Gastrocnemius medialis (tissue), 4 donors: ENCODE results near the gene IQCE. TPM values are rescaled to one million over a fixed set of nuclear protein-coding genes. Genes with fewer than 3 reads are reported as not detected.

Experiments used
- ATAC-seq, 2 donors: fragments of 150-250 bp; one replicate each; pipeline ENCODE4 v1.9.1; 2016
- DNase-seq, 2 donors: peaks; one replicate each; pipeline ENCODE4 v3.0.0-alpha.2; 2019
- H3K27ac ChIP-seq, 4 donors: fragments of 200-600 bp; sonication (generic); 1 replicate in 1 of 4; 2 replicates in 3 of 4; pipeline ENCODE4 v1.5.1; 2016 to 2018; ENCODE audit warnings: mild to moderate bottlenecking in 2 of 4, moderate library complexity in 1 of 4
- H3K27me3 ChIP-seq, 3 donors: fragments of 200-600 bp; sonication (generic) in 2 of 3; 1 replicate in 1 of 3; 2 replicates in 2 of 3; pipeline versions ENCODE4 v1.5.1 to v1.6.0; 2016 to 2019; ENCODE audit warnings: mild to moderate bottlenecking in 1 of 3, moderate library complexity in 1 of 3
- H3K36me3 ChIP-seq, 2 donors: fragments of 200-600 bp; sonication (generic) in 1 of 2; one replicate each; pipeline ENCODE4 v1.5.1; 2017 to 2018
- H3K4me1 ChIP-seq, 2 donors: fragments of 200-600 bp; sonication (generic) in 1 of 2; one replicate each; pipeline ENCODE4 v1.5.1; 2016 to 2017; ENCODE audit warnings: mild to moderate bottlenecking in 2 of 2
- H3K4me3 ChIP-seq, 4 donors: fragments of 200-600 bp; sonication (generic) in 3 of 4; 1 replicate in 1 of 4; 2 replicates in 3 of 4; pipeline ENCODE4 v1.5.1; 2016 to 2019; ENCODE audit warnings: mild to moderate bottlenecking in 2 of 4
- H3K9me3 ChIP-seq, 3 donors: fragments of 200-600 bp; sonication (generic) in 2 of 3; 1 replicate in 1 of 3; 2 replicates in 2 of 3; pipeline ENCODE4 v1.5.1; 2016 to 2019
- CTCF ChIP-seq, 5 experiments: fragments of 450-650 bp in 3 of 5; fragments of 200-600 bp in 2 of 5; sonication (generic) in 2 of 5; IDR thresholded peaks in 4 of 5; conservative IDR thresholded peaks in 1 of 5; 1 replicate in 4 of 5; 2 replicates in 1 of 5; pipeline ENCODE4 v1.5.1; 2016 to 2019; ENCODE audit warnings: antibody characterized with exemption in 5 of 5, mild to moderate bottlenecking in 3 of 5, moderate library complexity in 3 of 5
- POLR2A ChIP-seq, 2 donors: fragments of 450-650 bp; IDR thresholded peaks; one replicate each; pipeline ENCODE4 v1.6.1; 2017; ENCODE audit warnings: antibody characterized with exemption in 2 of 2, mild to moderate bottlenecking in 2 of 2, moderate library complexity in 2 of 2
- in situ Hi-C, 4 donors: fragments of 200-750 bp; cut with MboI; loops; one replicate each; pipeline versions ENCODE4 v1.15.0 to v1.8.0; 2017; ENCODE audit warnings: low sequenced_read_pairs in 4 of 4
- intact Hi-C: fragments of 100-400 bp; cut with DNase I; formaldehyde crosslinking; loops from one replicate; pipeline ENCODE4 v1.15.1; 2023; ENCODE audit warnings: low total_unique reads
- total RNA-seq, 4 donors: library from RNA; depleted of rRNA; stranded (reverse); fragments of >200 nt; gene quantifications; one replicate each; pipeline versions ENCODE4 v1.1.0 to v1.2.3, GENCODE V29; 2016

Gene IQCE
- total RNA-seq, 4 donors from 2014 or later, result 6.3 to 11.5 (median 8.8) TPM

- TF ChIP-seq CTCF (IDR thresholded peaks at IDR 0.05 in 4 of 5, conservative IDR thresholded peaks at IDR 0.05 in 1 of 5) (no peak), POLR2A (IDR thresholded peaks at IDR 0.05) (no peak)
- in situ Hi-C loops (loop anchor here in 2 of 4 donors (10.0 kb wide), 1 partner anchor 120 kb away; the partner anchor contains the start of gene AMZ1 (in 2 of the 2)), intact Hi-C loops (no loop called here)
- no peak overlapping the region for H3K27ac ChIP-seq
- H3K27me3 ChIP-seq, result no peaks in the 10 kb centered on the region
- H3K4me1 ChIP-seq, result peaks cover 9 to 11% of the 10 kb centered on the region in 2 donors
- no peaks in the 10 kb centered on the region for H3K36me3 ChIP-seq
- ATAC-seq, result no peak
- no peak for DNase-seq
- H3K4me3 ChIP-seq, result no peak overlapping the region
- no peaks in the 10 kb centered on the region for H3K9me3 ChIP-seq
These were observed 6.3 kb downstream of the IQCE start for GRCh38 chr7:2564970-2565540.

- Histone ChIP-seq H3K27me3 (no peaks in the 10 kb centered on the region), H3K4me1 (peaks cover 6 to 8% of the 10 kb centered on the region in 2 donors), H3K27ac (no peak overlapping the region), H3K36me3 (no peaks in the 10 kb centered on the region), H3K9me3 (no peaks in the 10 kb centered on the region), H3K4me3 (no peak overlapping the region)
- no peak for TF ChIP-seq POLR2A (IDR thresholded peaks at IDR 0.05)
- no peak for TF ChIP-seq CTCF (IDR thresholded peaks at IDR 0.05 in 4 of 5, conservative IDR thresholded peaks at IDR 0.05 in 1 of 5)
- intact Hi-C loops (no loop called here), in situ Hi-C loops (loop anchor here in 2 of 4 donors (10.0 kb wide), 1 partner anchor 118 kb away; the partner anchor contains the start of gene AMZ1 (in 2 of the 2))
- ATAC-seq, result no peak
- no peak for DNase-seq
These were observed 7.6 kb downstream of the IQCE start for GRCh38 chr7:2566348-2566889.

- intact Hi-C loops, result loop anchor here (1.0 kb wide), 1 partner anchor 113 kb away; no protein-coding TSS in a partner anchor
- in situ Hi-C loops, result loop anchor here in 2 of 4 donors (10.0 kb wide), 1 partner anchor 118 kb away; the partner anchor contains the start of gene AMZ1 (in 2 of the 2)
- Histone ChIP-seq H3K9me3 (no peaks in the 10 kb centered on the region), H3K27me3 (no peaks in the 10 kb centered on the region), H3K4me3 (no peak overlapping the region), H3K36me3 (no peaks in the 10 kb centered on the region), H3K4me1 (peaks cover 6 to 8% of the 10 kb centered on the region in 2 donors), H3K27ac (no peak overlapping the region)
- TF ChIP-seq POLR2A (IDR thresholded peaks at IDR 0.05) (no peak), CTCF (IDR thresholded peaks at IDR 0.05 in 4 of 5, conservative IDR thresholded peaks at IDR 0.05 in 1 of 5) (no peak)
- no peak for DNase-seq
- no peak for ATAC-seq
These were observed 8.3 kb downstream of the IQCE start for GRCh38 chr7:2566890-2567678.

- Histone ChIP-seq H3K4me1 (peaks cover 6 to 8% of the 10 kb centered on the region in 2 donors), H3K9me3 (no peaks in the 10 kb centered on the region), H3K4me3 (no peak overlapping the region), H3K27me3 (no peaks in the 10 kb centered on the region), H3K27ac (no peak overlapping the region), H3K36me3 (no peaks in the 10 kb centered on the region)
- TF ChIP-seq POLR2A (IDR thresholded peaks at IDR 0.05), result no peak
- peak in 4 of 5 experiments; percentile 20 to 51 (median 47) for TF ChIP-seq CTCF (IDR thresholded peaks at IDR 0.05 in 4 of 5, conservative IDR thresholded peaks at IDR 0.05 in 1 of 5)
- ATAC-seq (peak in 1 of 2 donors; percentile 39), DNase-seq (no peak)
- in situ Hi-C loops (loop anchor here in 2 of 4 donors (10.0 kb wide), 1 partner anchor 117 kb away; the partner anchor contains the start of gene AMZ1 (in 2 of the 2)), intact Hi-C loops (loop anchor here (1.0 kb wide), 1 partner anchor 113 kb away; no protein-coding TSS in a partner anchor)
These were observed 9.0 kb downstream of the IQCE start for GRCh38 chr7:2567679-2568278.
